ENCODE data around the gene TAOK2.
A peak's percentile ranks its signal among the peaks of the same experiment; 100 is the strongest.
"Not testable (repeated sequence)": the region's sequence is repeated elsewhere in the genome, so short reads cannot be mapped to it uniquely, and the experiment has no call there.

Gene TAOK2

GRCh38 chr16:30004811-30005242 is 31.2 kb downstream of the TAOK2 start:
- peak; percentile 69 for DNase-seq

- DNase-seq, result peak; percentile 53
Observed at GRCh38 chr16:30005341-30006094, 31.9 kb downstream of the TAOK2 start.

- DNase-seq, result no peak
Observed at GRCh38 chr16:30006095-30006473, 32.4 kb downstream of the TAOK2 start.

- DNase-seq, result no peak
Observed at GRCh38 chr16:30006659-30007377, 33.1 kb downstream of the TAOK2 start.

GRCh38 chr16:30007378-30007895 is 33.8 kb downstream of the TAOK2 start:
- DNase-seq, result no peak

- no peak for DNase-seq
Observed at GRCh38 chr16:30009085-30009862, 35.6 kb downstream of the TAOK2 start.

GRCh38 chr16:30009990-30010843 is 36.5 kb downstream of the TAOK2 start:
- no peak for DNase-seq

- peak; percentile 40 for DNase-seq
Observed at GRCh38 chr16:30010844-30011713, 37.4 kb downstream of the TAOK2 start, which contains the start of gene DOC2A. DOC2A (minus strand) TSS chr16:30011027; CDS start chr16:30010222, 805 bp downstream.

- no peak for DNase-seq
Observed at GRCh38 chr16:30011714-30012504, 38.2 kb downstream of the TAOK2 start.

GRCh38 chr16:30012598-30012997 is 38.9 kb downstream of the TAOK2 start:
- not testable (repeated sequence) for DNase-seq

- DNase-seq, result not testable (repeated sequence)
Observed at GRCh38 chr16:30015450-30015849, 41.8 kb downstream of the TAOK2 start.

- no peak for DNase-seq
Observed at GRCh38 chr16:30016555-30017276, 43.0 kb downstream of the TAOK2 start.

- no peak for DNase-seq
Observed at GRCh38 chr16:30017277-30017656, 43.6 kb downstream of the TAOK2 start.

- DNase-seq, result not testable (repeated sequence)
Observed at GRCh38 chr16:30017937-30018336, 44.3 kb downstream of the TAOK2 start.

GRCh38 chr16:30018731-30019158 is 45.1 kb downstream of the TAOK2 start:
- DNase-seq, result no peak

- no peak for DNase-seq
Observed at GRCh38 chr16:30022887-30023286, 49.2 kb downstream of the TAOK2 start, which contains the start of gene C16orf92. C16orf92 (plus strand) TSS chr16:30023198; CDS start chr16:30023341, 143 bp downstream.

GRCh38 chr16:30023586-30023985 is 49.9 kb downstream of the TAOK2 start:
- DNase-seq, result no peak

- DNase-seq, result no peak
Observed at GRCh38 chr16:30024451-30024850, 50.8 kb downstream of the TAOK2 start.

GRCh38 chr16:30025156-30025555 is 51.5 kb downstream of the TAOK2 start:
- no peak for DNase-seq
